Uterus (tissue), 2 donors: Measurements from ENCODE around the gene RNF26.

ENCODE experiments used
- POLR2A ChIP-seq, 2 donors: fragments of 450-650 bp; IDR thresholded peaks; one replicate each; pipeline ENCODE4 v1.6.1; 2016; ENCODE audit warnings: antibody characterized with exemption in 2 of 2, mild to moderate bottlenecking in 1 of 2, moderate library complexity in 1 of 2
- TF ChIP-seq, protein P1 (sequence below), 4 experiments: fragments of 200-600 bp in 2 of 4; fragments of 450-650 bp in 2 of 4; sonication (generic) in 2 of 4; IDR thresholded peaks; one replicate each; pipeline ENCODE4 v1.5.1; 2016 to 2019; ENCODE audit warnings: antibody characterized with exemption in 4 of 4, mild to moderate bottlenecking in 2 of 4, moderate library complexity in 1 of 4

DNA sequence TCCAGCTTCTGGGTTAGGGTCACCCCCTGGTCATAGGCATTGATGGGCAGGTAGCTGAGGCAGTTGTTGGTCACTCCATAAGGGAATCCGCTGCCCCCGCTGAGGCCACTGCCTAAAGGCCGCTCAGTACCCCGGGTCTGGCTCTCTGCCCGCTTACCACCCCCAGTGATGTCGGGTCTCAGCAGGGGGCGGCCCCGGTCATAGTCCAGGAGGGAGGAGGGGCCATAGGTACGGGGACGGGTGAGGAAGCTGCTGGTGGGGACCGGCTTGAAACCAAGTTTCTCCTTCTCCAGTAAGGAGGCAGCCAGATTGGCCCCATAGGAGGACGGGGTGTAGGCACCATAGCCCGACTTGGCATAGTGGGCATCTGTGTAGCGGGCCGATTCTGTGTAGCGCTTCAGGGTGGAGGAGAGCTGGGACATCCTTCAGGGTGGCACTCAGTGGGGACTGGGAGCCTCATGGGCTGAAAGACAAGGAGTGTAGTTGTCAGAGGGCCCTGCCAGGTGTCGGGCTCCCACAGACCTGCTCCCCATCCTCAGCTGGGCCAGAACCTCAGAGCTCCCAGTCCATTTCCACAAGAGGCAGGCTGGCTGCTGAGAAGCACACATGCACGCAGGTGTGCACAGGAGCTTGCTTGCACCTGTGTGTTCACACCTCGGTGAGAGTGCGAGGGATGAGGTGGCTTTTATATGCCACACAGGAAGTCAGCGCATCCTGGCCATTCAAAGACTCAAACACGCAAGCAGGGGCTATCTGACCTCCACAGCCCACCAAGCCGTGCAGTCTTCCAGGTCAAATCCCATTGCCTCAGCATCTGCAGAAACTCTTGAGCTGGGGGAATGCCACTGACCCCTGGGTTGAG, 39.0 kb downstream of the RNF26 start:
- TF ChIP-seq, protein P1, sequence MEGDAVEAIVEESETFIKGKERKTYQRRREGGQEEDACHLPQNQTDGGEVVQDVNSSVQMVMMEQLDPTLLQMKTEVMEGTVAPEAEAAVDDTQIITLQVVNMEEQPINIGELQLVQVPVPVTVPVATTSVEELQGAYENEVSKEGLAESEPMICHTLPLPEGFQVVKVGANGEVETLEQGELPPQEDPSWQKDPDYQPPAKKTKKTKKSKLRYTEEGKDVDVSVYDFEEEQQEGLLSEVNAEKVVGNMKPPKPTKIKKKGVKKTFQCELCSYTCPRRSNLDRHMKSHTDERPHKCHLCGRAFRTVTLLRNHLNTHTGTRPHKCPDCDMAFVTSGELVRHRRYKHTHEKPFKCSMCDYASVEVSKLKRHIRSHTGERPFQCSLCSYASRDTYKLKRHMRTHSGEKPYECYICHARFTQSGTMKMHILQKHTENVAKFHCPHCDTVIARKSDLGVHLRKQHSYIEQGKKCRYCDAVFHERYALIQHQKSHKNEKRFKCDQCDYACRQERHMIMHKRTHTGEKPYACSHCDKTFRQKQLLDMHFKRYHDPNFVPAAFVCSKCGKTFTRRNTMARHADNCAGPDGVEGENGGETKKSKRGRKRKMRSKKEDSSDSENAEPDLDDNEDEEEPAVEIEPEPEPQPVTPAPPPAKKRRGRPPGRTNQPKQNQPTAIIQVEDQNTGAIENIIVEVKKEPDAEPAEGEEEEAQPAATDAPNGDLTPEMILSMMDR (IDR thresholded peaks at IDR 0.05): no peak
- TF ChIP-seq POLR2A (IDR thresholded peaks at IDR 0.05): no peak
